GM12873 (cell line): ENCODE results near the gene EDN3.

Source experiments
- CTCF ChIP-seq: IDR thresholded peaks from 2 replicates; pipeline ENCODE4 v1.5.1; 2012; ENCODE audit warnings: low read depth, mild to moderate bottlenecking, moderate library complexity, low read length, control low read depth; ENCODE audit not compliant: insufficient read depth; ENCODE audit errors: missing control alignments

EDN3 gene

GRCh38 chr20:59308493-59309201, 8.2 kb downstream of the EDN3 start:
- TF ChIP-seq CTCF = no peak

- TF ChIP-seq CTCF = no peak
These were observed 8.8 kb downstream of the EDN3 start for GRCh38 chr20:59309218-59309617.

GRCh38 chr20:59314997-59315396, 14.6 kb downstream of the EDN3 start:
- TF ChIP-seq CTCF = no peak

- TF ChIP-seq CTCF = no peak
These were observed 16.7 kb downstream of the EDN3 start for GRCh38 chr20:59316911-59317731.

GRCh38 chr20:59318201-59318790, 17.9 kb downstream of the EDN3 start:
- no peak for TF ChIP-seq CTCF

GRCh38 chr20:59318803-59319202, 18.4 kb downstream of the EDN3 start:
- no peak for TF ChIP-seq CTCF

- TF ChIP-seq CTCF = no peak
These were observed 20.0 kb downstream of the EDN3 start for GRCh38 chr20:59320426-59320825.
